PC-9 (cell line): ENCODE results near the gene HJV. TPM values are rescaled to one million over a fixed set of nuclear protein-coding genes. Genes with fewer than 3 reads are reported as not detected.
A peak's percentile ranks its signal among the peaks of the same experiment; 100 is the strongest.

Experiments
- BruUV-seq: library from RNA; stranded (reverse); fragments of 400-500 nt; replicated peaks from 2 replicates; lab custom pipeline; 2021; lab: Mats Ljungman, UMichigan
- CTCF ChIA-PET: fragments of 300-600 bp; sonication (Branson Sonifier 250); formaldehyde crosslinking; loops from one replicate; lab custom pipeline; 2022; ENCODE audit warnings: antibody characterized with exemption; lab: Charles Lee
- POLR2A ChIA-PET: fragments of 300-600 bp; sonication (Branson Sonifier 250); formaldehyde crosslinking; loops from one replicate; lab custom pipeline; 2022; ENCODE audit warnings: antibody characterized with exemption; ENCODE audit not compliant: unreplicated experiment; lab: Charles Lee
- DNase-seq, 2 experiments: peaks; one replicate each; pipeline versions ENCODE4 v3.0.0 to v3.0.0-alpha.2; 2015 to 2022; ENCODE audit warnings: mixed read lengths in 1 of 2
- H2AFZ ChIP-seq: fragments of 200-600 bp; sonication (generic); 2 replicates; pipeline ENCODE4 v1.8.1; 2017; ENCODE audit warnings: antibody characterized with exemption
- H3F3A ChIP-seq: fragments of 200-600 bp; sonication (generic); 2 replicates; pipeline ENCODE4 v1.8.1; 2017; ENCODE audit warnings: antibody characterized with exemption, mild to moderate bottlenecking, low read depth; ENCODE audit not compliant: insufficient read depth
- H3K27ac ChIP-seq: fragments of 200-600 bp; sonication (generic); 2 replicates; pipeline ENCODE4 v1.6.1; 2016; ENCODE audit warnings: mixed run types
- H3K27me3 ChIP-seq: fragments of 200-600 bp; sonication (generic); 2 replicates; pipeline ENCODE4 v1.6.1; 2016; ENCODE audit warnings: low read depth, mixed run types; ENCODE audit not compliant: insufficient read depth
- H3K36me3 ChIP-seq: fragments of 200-600 bp; sonication (generic); 2 replicates; pipeline ENCODE4 v1.6.1; 2016; ENCODE audit warnings: low read depth, mixed run types
- H3K4me1 ChIP-seq: fragments of 200-600 bp; sonication (generic); replicated peaks from 2 replicates; pipeline ENCODE4 v1.6.1; 2016; ENCODE audit warnings: mixed run types; ENCODE audit not compliant: insufficient read depth
- H3K4me2 ChIP-seq: fragments of 200-600 bp; sonication (generic); 2 replicates; pipeline ENCODE4 v1.6.1; 2017; ENCODE audit warnings: mixed run types
- H3K4me3 ChIP-seq: fragments of 200-600 bp; sonication (generic); 2 replicates; pipeline ENCODE4 v1.6.1; 2016; ENCODE audit warnings: mixed run types
- H3K79me2 ChIP-seq: fragments of 200-600 bp; sonication (generic); 2 replicates; pipeline ENCODE4 v1.6.1; 2017; ENCODE audit warnings: low read depth, mixed run types
- H3K9me2 ChIP-seq: fragments of 200-600 bp; sonication (generic); 2 replicates; pipeline ENCODE4 v1.8.1; 2017; ENCODE audit warnings: mild to moderate bottlenecking; ENCODE audit not compliant: insufficient read depth
- H3K9me3 ChIP-seq: fragments of 200-600 bp; sonication (generic); 2 replicates; pipeline ENCODE4 v1.8.1; 2016; ENCODE audit warnings: low read depth; ENCODE audit not compliant: insufficient read depth
- H4K20me1 ChIP-seq: fragments of 200-600 bp; sonication (generic); 2 replicates; pipeline ENCODE4 v1.8.1; 2017; ENCODE audit not compliant: insufficient read depth
- EZH2 ChIP-seq: fragments of 200-600 bp; sonication (generic); IDR thresholded peaks from 2 replicates; pipeline ENCODE4 v1.8.0; 2017; ENCODE audit warnings: antibody characterized with exemption, low read depth
- intact Hi-C: fragments of 100-400 bp; cut with micrococcal nuclease; formaldehyde crosslinking; loops from one replicate; pipeline ENCODE4 v1.10.0; 2022; ENCODE audit not compliant: unreplicated experiment
- total RNA-seq: library from RNA; stranded (reverse); gene quantifications from 2 replicates; pipeline ENCODE4 v1.2.3, GENCODE V29; 2021
- TF ChIP-seq, protein P1 (sequence below): fragments of 200-600 bp; sonication (generic); conservative IDR thresholded peaks from 2 replicates; pipeline ENCODE4 v1.6.1; 2017; ENCODE audit warnings: mixed run types, antibody characterized with exemption, mild to moderate bottlenecking, moderate library complexity

Gene HJV
- total RNA-seq, 1 experiment from 2014 or later = not detected

DNA sequence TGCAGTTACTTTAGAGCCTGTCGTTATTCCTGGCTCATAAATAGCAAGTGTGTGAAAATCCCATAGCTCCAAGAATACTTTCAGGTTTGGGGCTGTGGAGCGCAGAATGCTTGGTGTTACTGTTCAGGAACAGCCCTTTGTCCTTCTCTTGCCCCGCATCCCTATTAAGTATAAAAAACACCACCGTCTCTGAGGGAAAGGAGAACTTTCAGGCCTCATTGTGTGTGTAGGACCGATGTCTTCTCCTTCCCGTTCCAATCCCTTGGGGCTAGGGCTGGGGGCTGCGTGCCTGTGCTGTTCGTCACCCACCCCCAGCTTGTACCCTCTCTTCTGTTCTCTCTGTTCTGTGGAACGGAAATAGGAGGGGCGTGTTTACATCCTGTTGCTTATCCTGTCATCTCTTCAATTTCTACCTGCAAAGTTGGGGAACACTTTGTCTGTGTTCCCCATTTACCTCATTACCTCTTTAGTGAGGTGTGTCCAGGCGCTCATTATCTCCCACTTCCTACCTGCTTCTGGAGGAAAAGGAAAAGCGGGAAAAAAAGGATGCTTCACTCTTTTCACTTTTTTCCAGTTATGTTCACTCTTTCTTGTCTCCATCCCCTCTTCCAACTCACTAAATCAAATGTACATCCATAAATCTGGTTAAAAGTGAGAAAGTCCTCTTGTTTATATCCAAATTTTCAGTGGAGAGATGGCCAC lies 24.4 kb downstream of the HJV start:
- Histone ChIP-seq H3K27me3 (no peaks in the 10 kb centered on the region), H3K79me2 (peaks cover 40% of the 10 kb centered on the region), H3K27ac (peak overlapping the region; percentile 78), H2AFZ (peak overlapping the region; percentile 84), H3K4me3 (peak overlapping the region; percentile 93), H3K4me1 (peaks cover 63% of the 10 kb centered on the region), H3K9me2 (no peaks in the 10 kb centered on the region), H3K4me2 (peak overlapping the region; percentile 91), H4K20me1 (peaks cover 40% of the 10 kb centered on the region), H3F3A (peaks cover 60% of the 10 kb centered on the region), H3K36me3 (peaks cover 35% of the 10 kb centered on the region), H3K9me3 (no peaks in the 10 kb centered on the region)
- intact Hi-C loops = no loop called here
- TSS peak; percentile 96 for BruUV-seq
- TF ChIP-seq EZH2 = no peak
- TF ChIP-seq, protein P1, sequence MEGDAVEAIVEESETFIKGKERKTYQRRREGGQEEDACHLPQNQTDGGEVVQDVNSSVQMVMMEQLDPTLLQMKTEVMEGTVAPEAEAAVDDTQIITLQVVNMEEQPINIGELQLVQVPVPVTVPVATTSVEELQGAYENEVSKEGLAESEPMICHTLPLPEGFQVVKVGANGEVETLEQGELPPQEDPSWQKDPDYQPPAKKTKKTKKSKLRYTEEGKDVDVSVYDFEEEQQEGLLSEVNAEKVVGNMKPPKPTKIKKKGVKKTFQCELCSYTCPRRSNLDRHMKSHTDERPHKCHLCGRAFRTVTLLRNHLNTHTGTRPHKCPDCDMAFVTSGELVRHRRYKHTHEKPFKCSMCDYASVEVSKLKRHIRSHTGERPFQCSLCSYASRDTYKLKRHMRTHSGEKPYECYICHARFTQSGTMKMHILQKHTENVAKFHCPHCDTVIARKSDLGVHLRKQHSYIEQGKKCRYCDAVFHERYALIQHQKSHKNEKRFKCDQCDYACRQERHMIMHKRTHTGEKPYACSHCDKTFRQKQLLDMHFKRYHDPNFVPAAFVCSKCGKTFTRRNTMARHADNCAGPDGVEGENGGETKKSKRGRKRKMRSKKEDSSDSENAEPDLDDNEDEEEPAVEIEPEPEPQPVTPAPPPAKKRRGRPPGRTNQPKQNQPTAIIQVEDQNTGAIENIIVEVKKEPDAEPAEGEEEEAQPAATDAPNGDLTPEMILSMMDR = no peak
- CTCF ChIA-PET = no interaction called here
- POLR2A ChIA-PET = interaction anchor here (0.6 kb wide), 1 partner anchor 18 kb away, joined by 3 read pairs; no protein-coding TSS in a partner anchor
- no peak for DNase-seq

DNA sequence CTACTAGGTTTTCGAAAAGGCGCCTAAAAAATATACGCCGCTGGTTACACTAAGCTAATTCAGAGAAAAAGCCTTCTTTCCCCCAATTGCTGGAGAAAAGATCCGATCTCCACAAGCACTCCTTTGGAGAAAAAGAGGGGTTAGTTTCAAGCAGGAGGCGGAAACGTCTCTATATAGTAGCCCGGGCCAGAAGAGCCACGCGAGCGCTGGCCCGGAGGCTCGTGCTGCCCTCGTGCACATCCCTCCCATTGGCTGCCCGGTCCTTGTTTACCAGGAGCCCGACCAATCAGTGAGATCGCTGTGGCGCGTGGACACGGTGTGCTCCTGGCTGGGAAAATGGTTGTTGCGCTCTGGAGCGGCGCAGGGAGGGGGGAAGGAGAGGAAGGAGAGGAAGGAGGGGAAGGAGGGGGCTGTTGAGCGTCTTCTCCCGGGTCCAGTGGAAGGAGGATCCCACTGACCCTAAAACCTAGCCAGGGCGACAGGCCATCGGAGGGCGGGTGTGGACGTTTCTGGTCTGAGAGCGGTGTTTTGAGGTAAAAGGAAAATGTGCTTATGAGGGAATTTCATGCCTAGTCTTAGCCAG lies 25.0 kb downstream of the HJV start, which contains the start of gene TXNIP:
TSS of gene TXNIP (minus strand) at position 147 of the 583 bp plus-strand sequence. CDS start 313 bp downstream, outside the sequence.
- Histone ChIP-seq H3K4me3 (peak within 1 kb of the TSS; percentile 93), H3K79me2 (peaks cover 40% of the 10 kb centered on the region), H3K27ac (peak within 1 kb of the TSS; percentile 78), H3K27me3 (no peaks in the 10 kb centered on the region), H2AFZ (peak within 1 kb of the TSS; percentile 84), H3K4me2 (peak within 1 kb of the TSS; percentile 91), H3K9me3 (no peaks in the 10 kb centered on the region), H3F3A (peaks cover 67% of the 10 kb centered on the region), H3K36me3 (peaks cover 36% of the 10 kb centered on the region), H3K9me2 (no peaks in the 10 kb centered on the region), H4K20me1 (peaks cover 41% of the 10 kb centered on the region), H3K4me1 (peaks cover 67% of the 10 kb centered on the region)
- ChIA-PET CTCF (interaction anchor here (0.6 kb wide), 1 partner anchor 38 kb away, joined by 3 read pairs; no protein-coding TSS in a partner anchor), POLR2A (interaction anchor here (0.6 kb wide), 1 partner anchor 17 kb away, joined by 3 read pairs; no protein-coding TSS in a partner anchor)
- intact Hi-C loops = loop anchor here (1.0 kb wide), 2 partner anchors 11 to 17 kb away; no protein-coding TSS in a partner anchor
- no TSS peak for BruUV-seq
- peak; percentile 93 for DNase-seq
- TF ChIP-seq, protein P1 = no peak
- TF ChIP-seq EZH2 = no peak

DNA sequence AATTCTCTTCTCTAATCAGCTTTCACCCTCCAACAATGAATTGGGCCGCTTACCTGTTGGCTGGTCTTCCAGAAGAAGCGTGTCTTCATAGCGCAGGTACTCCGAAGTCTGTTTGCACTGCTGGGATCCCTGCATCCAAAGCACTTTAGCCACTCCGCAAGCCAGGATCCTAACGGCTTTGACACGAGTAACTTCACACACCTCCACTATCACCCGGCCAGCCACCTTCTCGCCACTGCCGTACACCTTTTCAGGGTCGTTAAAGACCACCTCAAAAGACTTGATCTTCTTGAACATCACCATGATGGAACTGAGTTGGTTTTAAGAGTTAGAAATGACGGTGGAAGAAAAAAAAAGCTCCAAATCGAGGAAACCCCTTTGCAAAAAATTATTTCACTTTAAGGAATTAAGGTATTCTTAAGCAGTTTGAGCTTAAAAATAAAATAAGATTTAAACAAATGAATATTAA lies 25.5 kb downstream of the HJV start:
- Histone ChIP-seq H3K27me3 (no peaks in the 10 kb centered on the region), H3K4me2 (peak overlapping the region; percentile 91), H3K79me2 (peaks cover 40% of the 10 kb centered on the region), H3K4me1 (peaks cover 69% of the 10 kb centered on the region), H3K36me3 (peaks cover 36% of the 10 kb centered on the region), H3K9me3 (no peaks in the 10 kb centered on the region), H3K9me2 (no peaks in the 10 kb centered on the region), H4K20me1 (peaks cover 41% of the 10 kb centered on the region), H3K27ac (peak overlapping the region; percentile 78), H3F3A (peaks cover 68% of the 10 kb centered on the region), H3K4me3 (peak overlapping the region; percentile 93), H2AFZ (no peak overlapping the region)
- intact Hi-C loops = loop anchor here (1.0 to 2.0 kb wide), 3 partner anchors 11 to 33 kb away; no protein-coding TSS in a partner anchor
- no peak for TF ChIP-seq EZH2
- TF ChIP-seq, protein P1 = no peak
- CTCF ChIA-PET = interaction anchor here (0.6 kb wide), 1 partner anchor 39 kb away, joined by 3 read pairs; no protein-coding TSS in a partner anchor
- POLR2A ChIA-PET = no interaction called here
- BruUV-seq = TSS peak; percentile 63
- no peak for DNase-seq
